SK-N-MC (cell line): ENCODE results near the gene PAH.

Source experiments
- EZH2 ChIP-seq: fragments of 200-600 bp; sonication (generic); IDR thresholded peaks from one replicate; pipeline ENCODE4 v1.6.1; 2017; ENCODE audit warnings: antibody characterized with exemption
- FOXP2 ChIP-seq: optimal IDR thresholded peaks from 2 replicates; pipeline ENCODE3; 2011; ENCODE audit warnings: mild to moderate bottlenecking, moderate library complexity; ENCODE audit not compliant: insufficient read depth; ENCODE audit errors: extremely low read length, control extremely low read depth
- POLR2AphosphoS5 ChIP-seq: IDR thresholded peaks from 2 replicates; pipeline ENCODE4 v1.6.1; 2012; ENCODE audit warnings: mild to moderate bottlenecking, low read depth, low read length, borderline replicate concordance

DNA sequence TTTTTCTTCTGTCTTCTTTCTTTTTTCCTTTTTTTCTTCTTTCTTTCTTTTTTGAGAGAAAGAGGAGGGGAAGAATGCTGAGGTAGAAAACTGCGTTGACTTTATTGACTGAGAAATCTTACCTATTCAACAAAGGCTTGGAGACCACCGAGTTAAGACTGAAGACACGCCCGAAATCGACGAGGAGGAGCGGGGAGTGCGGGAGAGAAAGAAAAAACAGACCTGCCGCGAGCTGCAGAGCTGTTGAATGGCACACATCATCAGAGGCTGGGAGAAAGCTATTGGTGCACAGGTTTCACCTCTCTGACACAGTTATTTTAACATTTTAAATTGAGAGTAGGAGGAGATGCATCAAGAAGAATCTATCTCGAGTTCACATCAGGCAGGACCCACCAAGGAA lies 45.5 kb upstream of the PAH start:
- TF ChIP-seq EZH2, result no peak
- TF ChIP-seq POLR2AphosphoS5, result no peak
- TF ChIP-seq FOXP2, result no peak
